Heart right ventricle (tissue), 16 donors: ENCODE measurements around the gene CBX6. TPM values are rescaled to one million over a fixed set of nuclear protein-coding genes. Genes with fewer than 3 reads are reported as not detected.
A peak's percentile ranks its signal among the peaks of the same experiment; 100 is the strongest.

Experiments
- ATAC-seq, 8 donors: fragments of 200-7000 bp; cut with Tn5 transposase; one replicate each; pipeline ENCODE4 v1.9.1; 2020; ENCODE audit warnings: mild to moderate bottlenecking in 8 of 8, moderate library complexity in 8 of 8, moderate number of reproducible peaks in 1 of 8
- DNase-seq, 2 donors: peaks; one replicate each; pipeline ENCODE4 v3.0.0-alpha.2; 2020
- H3K27ac ChIP-seq, 10 donors: fragments of 200-600 bp; sonication (generic) in 2 of 10; one replicate each; pipeline versions ENCODE4 v1.5.0 to v1.8.0; 2020 to 2022; ENCODE audit warnings: mild to moderate bottlenecking in 3 of 10
- H3K27me3 ChIP-seq, 7 donors: fragments of 200-600 bp; one replicate each; pipeline ENCODE4 v1.8.0; 2021 to 2022; ENCODE audit warnings: mild to moderate bottlenecking in 2 of 7
- H3K36me3 ChIP-seq, 9 donors: fragments of 200-600 bp; sonication (generic) in 1 of 9; one replicate each; pipeline versions ENCODE4 v1.5.0 to v1.8.0; 2020 to 2022; ENCODE audit warnings: mild to moderate bottlenecking in 2 of 9
- H3K4me1 ChIP-seq, 9 donors: fragments of 200-600 bp; sonication (generic) in 1 of 9; one replicate each; pipeline versions ENCODE4 v1.5.0 to v1.8.0; 2020 to 2022; ENCODE audit warnings: mild to moderate bottlenecking in 4 of 9
- H3K4me3 ChIP-seq, 10 donors: fragments of 200-600 bp; sonication (generic) in 2 of 10; one replicate each; pipeline versions ENCODE4 v1.5.0 to v1.8.0; 2020 to 2022; ENCODE audit warnings: mild to moderate bottlenecking in 7 of 10, moderate library complexity in 2 of 10
- H3K9me3 ChIP-seq, 11 donors: fragments of 200-600 bp in 10 of 11; sonication (generic) in 2 of 11; one replicate each; pipeline versions ENCODE4 v1.5.0 to v1.8.0; 2013 to 2022; ENCODE audit warnings: mild to moderate bottlenecking in 2 of 11, control low read depth in 1 of 11, moderate library complexity in 1 of 11
- CTCF ChIP-seq, 9 donors: fragments of 200-600 bp; sonication (generic) in 2 of 9; IDR thresholded peaks; one replicate each; pipeline versions ENCODE4 v1.5.0 to v1.8.0; 2021 to 2022; ENCODE audit warnings: antibody characterized with exemption in 9 of 9, mild to moderate bottlenecking in 5 of 9, moderate library complexity in 1 of 9
- WGBS, 2 donors: extraction: QIAGEN DNeasy Blood & Tissue Kit; methylation state at CpG; one replicate each; pipeline ENCODE4 v1.1.7; 2013; ENCODE audit warnings: inconsistent platforms in 1 of 2; 5-methylcytosine and 5-hydroxymethylcytosine counted together
- intact Hi-C, 10 donors: fragments of 100-400 bp; cut with DNase I; formaldehyde crosslinking; loops; one replicate each; pipeline versions ENCODE4 v1.11.1 to v1.14.2; 2022
- polyA plus RNA-seq, 2 donors: library from polyadenylated mRNA; stranded (reverse); fragments of 200-250 nt; gene quantifications; one replicate each; pipeline ENCODE4 v1.2.3, GENCODE V29; 2013
- total RNA-seq, 10 donors: library from RNA; stranded (reverse); fragmentation: NEBNext Ultra II Directional in 3 of 10; extraction: Animal tissue kit (Norgen Biotek cat#: 25700) in 3 of 10; gene quantifications; one replicate each; pipeline versions ENCODE4 v1.2.1 to v1.2.4, GENCODE V29; 2021 to 2023
- donor health status: Arrhythmogenic right ventricular cardiomyopathy.
- donor health status: ischemic (EF 13 %, LVEDD 7.1; RV severe dilation, severe dysfunction).
- donor health status: healthy with polysubstance abuse.
- donor health status: DM: no; HTN: yes; CAD: no.
- donor health status: DM: no; HTN: no; CAD: no.
- donor health status: ischemic (EF 25% LVEDD 6.9; RV normal size, moderate dysfunction).
- donor health status: ischemic (EF 25% LVEDD 5.7; RV mildly dilated, moderate dysfunction).
- donor health status: healthy.
- donor health status: DM: yes; HTN: yes; CAD: no.
- donor health status: Ischemic cardiomyopathy.
- donor health status: ischemic (EF 35%, LVEDD 5.7; RV mildly dilated, moderate dysfunction).
- donor health status: nonischemic (EF 11% LVEDD 7.7; RV severe dilation, severe dysfunction).
- donor health status: DM: yes; HTN: yes; CAD: no.
- donor health status: PGD.
- donor health status: ischemic (EF 29% LVEDD 5.4; RV normal size, mild dysfunction).
- donor health status: nonischemic (EF 23%, LVEDD 6.1; RV moderate dilation, normal function).

The CBX6 gene
- total and polyA plus RNA-seq, 12 donors = 17.4 to 49.1 (median 35.1) TPM

GRCh38 chr22:38843201-38843656, 28.8 kb downstream of the CBX6 start:
- Histone ChIP-seq H3K4me1 (peaks cover 3 to 20% (median 12%) of the 10 kb centered on the region in 9 donors), H3K9me3 (no peaks in the 10 kb centered on the region), H3K27ac (peak overlapping the region in 8 of 10 donors; percentile 39 to 67 (median 60)), H3K36me3 (no peaks in the 10 kb centered on the region), H3K4me3 (peak overlapping the region; percentile 18 to 64 (median 50)), H3K27me3 (peaks cover 0 to 66% (median 13%) of the 10 kb centered on the region in 7 donors)
- TF ChIP-seq CTCF (IDR thresholded peaks at IDR 0.05) = peak in 6 of 9 donors; percentile 9 to 58 (median 42)
- ATAC-seq = peak; percentile 53 to 80 (median 75)
- intact Hi-C loops = loop anchor here in 7 of 10 donors (2.0 to 10.0 kb wide), 8 partner anchors 46 to 76 kb away; partner anchors contain the start of gene DNAL4 (in 1 of the 7)
- DNase-seq = peak in 1 of 2 donors; percentile 60
- WGBS, 2 donors = 0 to 1% methylated on average over 64 to 68 of the region's 68 CpGs

DNA sequence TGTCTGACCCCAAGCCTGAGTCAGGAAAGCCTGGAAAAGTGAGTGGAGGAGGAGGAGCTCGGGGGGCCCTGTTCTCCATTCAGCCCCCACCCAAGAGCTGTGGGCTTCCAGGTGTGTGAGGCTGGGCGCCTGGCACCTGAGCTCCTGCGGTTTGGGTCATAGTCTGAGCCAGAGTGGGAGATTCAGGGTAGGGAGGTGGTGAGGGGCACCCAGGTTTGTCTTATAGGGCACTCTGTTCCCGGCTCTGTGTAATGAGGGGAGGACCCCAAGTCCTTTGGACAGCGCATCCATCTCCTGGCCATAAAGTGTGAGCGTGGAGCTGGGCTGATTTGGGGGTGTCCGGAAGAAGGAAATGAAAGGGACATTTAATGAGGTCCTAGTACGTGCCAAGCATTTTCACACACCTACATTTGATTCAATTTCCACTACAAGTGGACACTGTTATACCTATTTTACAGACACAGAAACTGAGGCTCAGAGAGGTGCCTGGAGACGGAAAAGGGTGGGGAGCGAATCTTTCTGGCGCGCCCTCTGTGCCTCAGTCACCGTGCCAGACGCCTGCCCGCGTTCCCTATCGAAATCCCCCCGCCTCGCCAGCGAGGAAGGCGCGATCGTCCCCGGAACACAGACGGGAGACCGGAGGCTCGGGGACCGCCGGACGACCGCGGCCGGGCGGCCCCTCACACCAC, 29.4 kb downstream of the CBX6 start:
- 21 to 22% methylated on average over 33 to 34 of the region's 34 CpGs for WGBS, 2 donors
- H3K4me1 ChIP-seq = peaks cover 3 to 20% (median 12%) of the 10 kb centered on the region in 9 donors
- H3K27ac ChIP-seq = peak overlapping the region in 8 of 10 donors; percentile 39 to 67 (median 60)
- no peaks in the 10 kb centered on the region for H3K9me3 ChIP-seq
- no peak for DNase-seq
- no peaks in the 10 kb centered on the region for H3K36me3 ChIP-seq
- no peak for TF ChIP-seq CTCF (IDR thresholded peaks at IDR 0.05)
- no peak for ATAC-seq
- intact Hi-C loops = loop anchor here in 7 of 10 donors (2.0 to 10.0 kb wide), 8 partner anchors 45 to 75 kb away; partner anchors contain the start of gene DNAL4 (in 1 of the 7)
- peaks cover 0 to 66% (median 13%) of the 10 kb centered on the region in 7 donors for H3K27me3 ChIP-seq
- peak overlapping the region; percentile 18 to 64 (median 50) for H3K4me3 ChIP-seq

- Histone ChIP-seq H3K4me1 (peaks cover 3 to 20% (median 12%) of the 10 kb centered on the region in 9 donors), H3K36me3 (no peaks in the 10 kb centered on the region), H3K27ac (no peak overlapping the region), H3K4me3 (no peak overlapping the region), H3K27me3 (peaks cover 0 to 59% (median 13%) of the 10 kb centered on the region in 7 donors), H3K9me3 (no peaks in the 10 kb centered on the region)
- ATAC-seq = no peak
- no peak for DNase-seq
- WGBS, 2 donors = 83 to 86% methylated on average over 5 of the region's 5 CpGs
- no peak for TF ChIP-seq CTCF (IDR thresholded peaks at IDR 0.05)
- intact Hi-C loops = loop anchor here in 7 of 10 donors (2.0 to 10.0 kb wide), 8 partner anchors 44 to 74 kb away; partner anchors contain the start of gene DNAL4 (in 1 of the 7)
Observed at GRCh38 chr22:38841635-38842034, 30.4 kb downstream of the CBX6 start.

DNA sequence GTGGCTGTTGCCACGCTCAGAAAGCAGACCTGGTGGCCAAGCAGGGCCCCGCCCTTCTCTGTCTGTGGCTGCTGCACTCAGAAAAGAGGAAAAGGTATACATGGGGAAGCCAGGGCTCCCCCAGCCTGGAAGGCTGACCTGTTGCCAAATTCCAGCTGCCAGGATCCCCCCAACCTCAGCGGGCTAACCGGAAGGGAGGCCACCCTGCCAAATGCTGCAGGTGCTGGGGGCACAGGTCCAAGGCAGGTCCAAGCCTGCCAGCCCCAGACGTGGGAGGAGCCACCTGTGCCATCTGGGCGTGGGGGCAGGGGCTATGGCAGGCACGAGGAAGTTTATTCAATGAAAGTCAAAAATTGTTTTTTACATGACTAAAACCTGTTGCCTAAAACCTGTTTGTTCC, 30.8 kb downstream of the CBX6 start:
- intact Hi-C loops = loop anchor here in 6 of 10 donors (5.0 to 10.0 kb wide), 7 partner anchors 44 to 74 kb away; partner anchors contain the start of gene DNAL4 (in 1 of the 6)
- DNase-seq (no peak), ATAC-seq (no peak)
- Histone ChIP-seq H3K27me3 (peaks cover 0 to 56% (median 13%) of the 10 kb centered on the region in 7 donors), H3K27ac (no peak overlapping the region), H3K9me3 (no peaks in the 10 kb centered on the region), H3K36me3 (no peaks in the 10 kb centered on the region), H3K4me3 (no peak overlapping the region), H3K4me1 (peaks cover 3 to 20% (median 12%) of the 10 kb centered on the region in 9 donors)
- no peak for TF ChIP-seq CTCF (IDR thresholded peaks at IDR 0.05)
- WGBS, 2 donors = 50 to 58% methylated on average over 7 of the region's 7 CpGs
